ENCODE data around the gene CYP19A1.
A peak's percentile ranks its signal among the peaks of the same experiment; 100 is the strongest.
"Not testable (repeated sequence)": the region's sequence is repeated elsewhere in the genome, so short reads cannot be mapped to it uniquely, and the experiment has no call there.

The CYP19A1 gene

DNA sequence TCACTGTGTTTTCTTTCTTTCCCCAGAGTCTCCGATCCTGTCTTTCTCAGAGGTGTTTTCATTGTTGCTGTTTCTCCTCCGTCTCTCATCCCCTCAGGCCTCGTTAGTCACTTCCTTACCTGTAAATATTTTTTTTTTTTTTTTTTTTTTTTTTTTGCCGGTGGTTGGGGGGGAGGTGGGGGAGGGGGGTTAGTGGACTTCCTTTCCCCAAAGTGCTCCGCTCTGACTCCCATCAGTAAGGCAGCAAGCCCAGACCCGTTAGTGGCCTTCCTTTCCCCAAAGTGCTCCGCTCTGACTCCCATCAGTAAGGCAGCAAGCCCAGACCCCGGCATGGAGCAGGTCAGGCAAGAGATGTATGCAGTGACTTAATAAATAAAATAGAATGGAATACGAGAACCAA lies 146.6 kb downstream of the CYP19A1 start:
- no peak for TF ChIP-seq CTCF (IDR thresholded peaks at IDR 0.05)
- Histone ChIP-seq H3K4me1 (no peaks in the 10 kb centered on the region), H3K36me3 (ENCODE audit: control insufficient read depth, insufficient read depth, low read length) (no peaks in the 10 kb centered on the region), H3K9ac (no peak overlapping the region), H3K27me3 (ENCODE audit: control insufficient read depth, insufficient read depth, low read length) (no peaks in the 10 kb centered on the region), H3K79me2 (no peaks in the 10 kb centered on the region), H3K27ac (peak overlapping the region; percentile 32), H2AFZ (peak overlapping the region; percentile 77), H3K9me3 (ENCODE audit: control insufficient read depth, low read length) (no peaks in the 10 kb centered on the region), H3K4me3 (ENCODE audit: low read depth, low read length) (no peak overlapping the region), H3K4me2 (ENCODE audit: low read length) (peak overlapping the region; percentile 57)

- Histone ChIP-seq H3K27me3 (ENCODE audit: control insufficient read depth, insufficient read depth, low read length) (no peaks in the 10 kb centered on the region), H3K9me3 (ENCODE audit: control insufficient read depth, low read length) (no peaks in the 10 kb centered on the region), H3K27ac (peak overlapping the region; percentile 32), H3K4me1 (no peaks in the 10 kb centered on the region), H2AFZ (peak overlapping the region; percentile 77), H3K4me3 (ENCODE audit: low read depth, low read length) (peak overlapping the region; percentile 0), H3K36me3 (ENCODE audit: control insufficient read depth, insufficient read depth, low read length) (no peaks in the 10 kb centered on the region), H3K9ac (no peak overlapping the region), H3K79me2 (no peaks in the 10 kb centered on the region), H3K4me2 (ENCODE audit: low read length) (peak overlapping the region; percentile 57)
- no peak for TF ChIP-seq CTCF (IDR thresholded peaks at IDR 0.05)
Measured at GRCh38 chr15:51191072-51191670, 147.2 kb downstream of the CYP19A1 start.

- Histone ChIP-seq H3K79me2 (no peaks in the 10 kb centered on the region), H2AFZ (no peak overlapping the region), H3K27ac (no peak overlapping the region), H3K4me2 (ENCODE audit: low read length) (no peak overlapping the region), H3K9ac (no peak overlapping the region), H3K9me3 (ENCODE audit: control insufficient read depth, low read length) (no peaks in the 10 kb centered on the region), H3K4me3 (ENCODE audit: low read depth, low read length) (peak overlapping the region; percentile 0), H3K27me3 (ENCODE audit: control insufficient read depth, insufficient read depth, low read length) (no peaks in the 10 kb centered on the region), H3K4me1 (no peaks in the 10 kb centered on the region), H3K36me3 (ENCODE audit: control insufficient read depth, insufficient read depth, low read length) (no peaks in the 10 kb centered on the region)
- TF ChIP-seq CTCF (IDR thresholded peaks at IDR 0.05) = no peak
Measured at GRCh38 chr15:51190424-51191068, 147.8 kb downstream of the CYP19A1 start.

DNA sequence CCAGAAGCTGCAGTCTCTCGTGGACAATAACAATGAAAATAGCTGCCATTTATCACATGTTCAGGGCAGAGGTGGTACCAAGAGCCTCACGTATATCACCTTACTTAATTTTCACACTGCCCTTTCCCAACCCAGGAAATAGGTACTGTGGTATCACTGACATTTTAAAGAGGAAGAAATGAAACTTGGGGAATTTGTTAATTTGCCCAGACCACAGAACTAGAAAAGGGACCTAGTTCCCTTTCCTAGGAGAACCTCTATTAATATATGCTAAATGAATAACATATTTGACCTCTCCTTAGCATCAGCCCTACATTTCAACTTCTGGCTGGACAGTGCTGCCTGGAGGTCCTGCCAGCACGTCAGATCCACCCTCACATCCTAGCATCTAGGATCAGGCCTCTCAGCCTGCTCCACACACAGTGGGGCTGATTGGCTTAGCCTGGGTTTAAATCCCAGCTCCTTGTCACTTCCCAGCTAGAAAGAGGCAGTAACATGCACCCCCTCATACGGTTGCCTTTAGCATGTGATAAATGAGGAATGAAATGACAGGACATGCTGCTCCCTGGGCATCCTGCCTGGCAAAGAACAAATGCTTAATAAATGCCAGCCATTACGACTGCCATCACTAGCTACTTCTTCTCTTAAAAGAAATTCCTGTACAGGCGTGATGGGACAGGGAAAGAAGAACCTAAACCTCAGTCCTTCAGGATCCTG lies 148.6 kb downstream of the CYP19A1 start:
- no peak overlapping the region for H3K27ac ChIP-seq
- H3K9me3 ChIP-seq (ENCODE audit: control insufficient read depth, low read length) = no peaks in the 10 kb centered on the region
- no peak overlapping the region for H2AFZ ChIP-seq
- H3K27me3 ChIP-seq (ENCODE audit: control insufficient read depth, insufficient read depth, low read length) = no peaks in the 10 kb centered on the region
- H3K4me1 ChIP-seq = no peaks in the 10 kb centered on the region
- H3K4me3 ChIP-seq (ENCODE audit: low read depth, low read length) = no peak overlapping the region
- no peak overlapping the region for H3K9ac ChIP-seq
- no peaks in the 10 kb centered on the region for H3K79me2 ChIP-seq
- H3K4me2 ChIP-seq (ENCODE audit: low read length) = no peak overlapping the region
- no peak for TF ChIP-seq CTCF (IDR thresholded peaks at IDR 0.05)
- H3K36me3 ChIP-seq (ENCODE audit: control insufficient read depth, insufficient read depth, low read length) = no peaks in the 10 kb centered on the region

DNA sequence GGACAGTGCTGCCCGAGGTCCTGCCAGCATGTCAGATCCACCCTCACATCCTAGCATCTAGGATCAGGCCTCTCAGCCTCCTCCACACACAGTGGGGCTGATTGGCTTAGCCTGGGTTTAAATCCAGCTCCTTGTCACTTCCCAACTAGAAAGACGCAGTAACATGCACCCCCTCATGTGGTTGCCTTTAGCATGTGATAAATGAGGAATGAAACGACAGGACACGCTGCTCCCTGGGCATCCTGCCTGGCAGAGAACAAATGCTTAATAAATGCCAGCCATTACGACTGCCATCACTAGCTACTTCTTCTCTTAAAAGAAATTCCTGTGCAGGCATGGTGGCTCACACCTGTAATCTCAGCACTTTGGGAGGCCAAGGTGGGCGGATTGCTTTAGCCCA lies 149.6 kb downstream of the CYP19A1 start:
- H3K9ac ChIP-seq; H3K4me3 ChIP-seq (ENCODE audit: low read depth, low read length); H3K27me3 ChIP-seq (ENCODE audit: control insufficient read depth, insufficient read depth, low read length); H3K9me3 ChIP-seq (ENCODE audit: control insufficient read depth, low read length); H3K4me1 ChIP-seq; H3K4me2 ChIP-seq (ENCODE audit: low read length); H2AFZ ChIP-seq; H3K36me3 ChIP-seq (ENCODE audit: control insufficient read depth, insufficient read depth, low read length); H3K79me2 ChIP-seq; H3K27ac ChIP-seq: not testable (repeated sequence)
